ENCODE data around the gene CKAP2L. TPM values are rescaled to one million over a fixed set of nuclear protein-coding genes. Genes with fewer than 3 reads are reported as not detected.

The CKAP2L gene
- total and polyA plus RNA-seq, 10 of the 15 experiments (the other 5 are each of a cell fraction or from before 2014, with no cell fraction given) = 10.5 to 37.4 (median 20.2) TPM

- Histone ChIP-seq H3K9me3 (replicated peaks; ENCODE audit: control insufficient read depth, insufficient read depth, low read length) (no peaks in the 10 kb centered on the region), H3K4me2 (ENCODE audit: control insufficient read depth, insufficient read depth) (no peak overlapping the region), H2AFZ (ENCODE audit: control insufficient read depth, low read depth, low read length) (no peak overlapping the region), H4K20me1 (ENCODE audit: control insufficient read depth, insufficient read depth) (no peaks in the 10 kb centered on the region), H3K36me3 (ENCODE audit: control insufficient read depth in 2 of 2, insufficient read depth in 2 of 2, low read length in 1 of 2) (no peaks in the 10 kb centered on the region; a peak in 1 of 4 replicates), H3K4me1 (ENCODE audit: control insufficient read depth, insufficient read depth, low read length) (peaks cover 39% of the 10 kb centered on the region), H3K4me3 (no peak overlapping the region), H3K9ac (ENCODE audit: control insufficient read depth, insufficient read depth, low read length) (no peak overlapping the region), H3K79me2 (ENCODE audit: control insufficient read depth, insufficient read depth, low read length) (no peaks in the 10 kb centered on the region), H3K27me3 (replicated peaks in 1 of 2; ENCODE audit: control insufficient read depth in 2 of 2, insufficient read depth in 2 of 2, low read length in 1 of 2) (no peaks in the 10 kb centered on the region), H3K27ac (ENCODE audit: control insufficient read depth, insufficient read depth) (no peak overlapping the region)
- SMC1A ChIA-PET (ENCODE audit: uncharacterized antibody, unreplicated experiment) = interaction anchor here (2.3 to 3.4 kb wide), 2 partner anchors 14 to 20 kb away, joined by 11 to 19 read pairs; no protein-coding TSS in a partner anchor
- CTCF ChIA-PET = interaction anchor here (1.4 to 3.1 kb wide), 5 partner anchors 14 to 83 kb away, joined by 4 to 27 read pairs (median 7); partner anchors contain the start of gene SLC20A1
- BruUV-seq (replicated peaks) = no TSS peak
- TF ChIP-seq EGR1 (IDR thresholded peaks at IDR 0.05; ENCODE audit: borderline replicate concordance in 1 of 2, low read depth in 2 of 2, low read length in 2 of 2) = no peak
- FAIRE-seq (no peak), DNase-seq (ENCODE audit: low read depth, low spot score) (no peak), ATAC-seq (no peak)
- POLR2A ChIA-PET = interaction anchor here (1.3 to 1.4 kb wide), 2 partner anchors 7 to 66 kb away, joined by 3 read pairs; no protein-coding TSS in a partner anchor
- intact Hi-C loops (cut with micrococcal nuclease; ENCODE audit: unreplicated experiment) (no loop called here), in situ Hi-C loops (cut with MboI) (no loop called here)
- RAD21 ChIA-PET (ENCODE audit: unreplicated experiment) = interaction anchor here (2.6 to 3.4 kb wide), 2 partner anchors 14 to 84 kb away, joined by 7 to 20 read pairs; no protein-coding TSS in a partner anchor
- WGBS (ENCODE audit: insufficient coverage, insufficient replicate concordance, low lambda C conversion rate, missing lambda C conversion rate) = 71% methylated on average over 8 of the region's 9 CpGs
These were observed 53.3 kb downstream of the CKAP2L start for GRCh38 chr2:112710956-112711750.

GRCh38 chr2:112709703-112710102 is 54.7 kb downstream of the CKAP2L start:
- whole genome bisulfite sequencing (ENCODE audit: insufficient coverage, insufficient replicate concordance, low lambda C conversion rate, missing lambda C conversion rate) = 87% methylated on average over 6 of the region's 6 CpGs
- Histone ChIP-seq H4K20me1 (ENCODE audit: control insufficient read depth, insufficient read depth) (no peaks in the 10 kb centered on the region), H3K4me2 (ENCODE audit: control insufficient read depth, insufficient read depth) (peak overlapping the region; percentile 1; the same call in 1 of the 2 replicates), H3K9me3 (replicated peaks; ENCODE audit: control insufficient read depth, insufficient read depth, low read length) (no peaks in the 10 kb centered on the region), H3K36me3 (ENCODE audit: control insufficient read depth in 2 of 2, insufficient read depth in 2 of 2, low read length in 1 of 2) (no peaks in the 10 kb centered on the region; a peak in 1 of 4 replicates), H3K79me2 (ENCODE audit: control insufficient read depth, insufficient read depth, low read length) (no peaks in the 10 kb centered on the region), H3K4me1 (ENCODE audit: control insufficient read depth, insufficient read depth, low read length) (peaks cover 47% of the 10 kb centered on the region), H3K4me3 (no peak overlapping the region), H3K9ac (ENCODE audit: control insufficient read depth, insufficient read depth, low read length) (no peak overlapping the region), H3K27ac (ENCODE audit: control insufficient read depth, insufficient read depth) (no peak overlapping the region), H2AFZ (ENCODE audit: control insufficient read depth, low read depth, low read length) (peak overlapping the region; percentile 48), H3K27me3 (replicated peaks in 1 of 2; ENCODE audit: control insufficient read depth in 2 of 2, insufficient read depth in 2 of 2, low read length in 1 of 2) (no peaks in the 10 kb centered on the region)
- FAIRE-seq (no peak), DNase-seq (ENCODE audit: low read depth, low spot score) (no peak), ATAC-seq (no peak)
- RAD21 ChIA-PET (ENCODE audit: unreplicated experiment) = interaction anchor here (0.9 to 6.7 kb wide), 7 partner anchors 10 to 85 kb away, joined by 3 to 145 read pairs (median 10); no protein-coding TSS in a partner anchor
- POLR2A ChIA-PET = interaction anchor here (1.1 to 8.2 kb wide), 5 partner anchors 11 to 72 kb away, joined by 6 to 74 read pairs (median 51); partner anchors contain the start of gene SLC20A1
- intact Hi-C loops (cut with micrococcal nuclease; ENCODE audit: unreplicated experiment) = loop anchor here (5.0 to 10.0 kb wide), 2 partner anchors 62 to 655 kb away; partner anchors contain the start of genes SLC20A1 and TMEM87B
- CTCF ChIA-PET = interaction anchor here (1.0 to 6.9 kb wide), 7 partner anchors 11 to 106 kb away, joined by 3 to 102 read pairs (median 22); partner anchors contain the start of gene SLC20A1
- peak; percentile 20; the same call in 1 of the 2 replicates for TF ChIP-seq IKZF1 (conservative IDR thresholded peaks at IDR 0.05)
- TF ChIP-seq ZNF592 (IDR thresholded peaks at IDR 0.05) = no peak
- TF ChIP-seq ZNF687 (IDR thresholded peaks at IDR 0.05) = peak; percentile 35; the same call in 1 of the 2 replicates
- no TSS peak for BruUV-seq (replicated peaks)
- SMC1A ChIA-PET (ENCODE audit: uncharacterized antibody, unreplicated experiment) = interaction anchor here (1.0 to 11.5 kb wide), 7 partner anchors 9 to 110 kb away, joined by 3 to 271 read pairs (median 5); no protein-coding TSS in a partner anchor
- in situ Hi-C loops (cut with MboI) = no loop called here
